Measurements from ENCODE around the gene BCKDHB.

The BCKDHB gene

DNA sequence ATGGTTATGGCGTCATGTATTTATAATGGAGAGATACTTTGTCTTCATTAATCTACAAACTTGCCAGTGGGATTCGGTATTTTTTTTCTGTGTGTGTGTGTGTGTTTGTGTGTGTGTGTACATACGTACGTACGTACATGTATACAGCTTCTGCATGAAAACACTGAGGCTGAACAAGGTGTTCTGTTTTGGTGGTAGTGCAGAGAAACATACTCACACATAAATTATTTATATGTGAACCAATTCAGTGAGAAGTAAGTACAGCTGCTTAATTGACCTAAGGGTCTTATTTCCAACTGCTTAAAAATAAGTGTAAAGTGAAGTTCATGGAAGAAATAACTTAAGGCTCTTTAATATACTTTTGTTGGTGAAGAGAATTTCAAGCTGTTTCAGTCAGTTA, 234.2 kb downstream of the BCKDHB start:
- TF ChIP-seq SPI1 (IDR thresholded peaks at IDR 0.05; ENCODE audit: borderline replicate concordance, low read depth) (no peak), CTCF (IDR thresholded peaks at IDR 0.05; ENCODE audit: insufficient read depth, low read length) (no peak), GABPA (IDR thresholded peaks at IDR 0.05; ENCODE audit: low read depth) (no peak), POLR2AphosphoS5 (IDR thresholded peaks at IDR 0.05; ENCODE audit: low read depth) (no peak), REST (IDR thresholded peaks at IDR 0.05; ENCODE audit: insufficient replicate concordance, low read depth) (no peak)
- Histone ChIP-seq H3K27me3 (ENCODE audit: insufficient read depth, poor library complexity, severe bottlenecking) (no peaks in the 10 kb centered on the region), H3K27ac (replicated peaks) (no peak overlapping the region), H3K4me3 (replicated peaks; ENCODE audit: insufficient read depth, low read length) (no peak overlapping the region)
- DNase-seq (ENCODE audit: low read depth in 1 of 2, low spot score in 1 of 2): no peak

- DNase-seq (ENCODE audit: low read depth in 1 of 2, low spot score in 1 of 2): no peak
These were observed 234.9 kb downstream of the BCKDHB start for GRCh38 chr6:80341330-80341729.

GRCh38 chr6:80343511-80343910, 237.0 kb downstream of the BCKDHB start:
- TF ChIP-seq GABPA (IDR thresholded peaks at IDR 0.05; ENCODE audit: low read depth): no peak
- no peak for TF ChIP-seq CTCF (IDR thresholded peaks at IDR 0.05; ENCODE audit: insufficient read depth, low read length)
- TF ChIP-seq SPI1 (IDR thresholded peaks at IDR 0.05; ENCODE audit: borderline replicate concordance, low read depth): no peak
- no peak for TF ChIP-seq REST (IDR thresholded peaks at IDR 0.05; ENCODE audit: insufficient replicate concordance, low read depth)
- TF ChIP-seq POLR2AphosphoS5 (IDR thresholded peaks at IDR 0.05; ENCODE audit: low read depth): no peak
- no peak for DNase-seq (ENCODE audit: low read depth in 1 of 2, low spot score in 1 of 2)
- Histone ChIP-seq H3K4me3 (replicated peaks; ENCODE audit: insufficient read depth, low read length) (no peak overlapping the region), H3K27ac (replicated peaks) (no peak overlapping the region), H3K27me3 (ENCODE audit: insufficient read depth, poor library complexity, severe bottlenecking) (no peaks in the 10 kb centered on the region)

More at GRCh38 chr6:80341330-80341729, 234.9 kb downstream of the BCKDHB start:
- Histone ChIP-seq H3K4me3 (replicated peaks; ENCODE audit: insufficient read depth, low read length) (no peak overlapping the region), H3K27me3 (ENCODE audit: insufficient read depth, poor library complexity, severe bottlenecking) (no peaks in the 10 kb centered on the region), H3K27ac (replicated peaks) (no peak overlapping the region)
- TF ChIP-seq REST (IDR thresholded peaks at IDR 0.05; ENCODE audit: insufficient replicate concordance, low read depth) (no peak), POLR2AphosphoS5 (IDR thresholded peaks at IDR 0.05; ENCODE audit: low read depth) (no peak), CTCF (IDR thresholded peaks at IDR 0.05; ENCODE audit: insufficient read depth, low read length) (no peak), SPI1 (IDR thresholded peaks at IDR 0.05; ENCODE audit: borderline replicate concordance, low read depth) (no peak), GABPA (IDR thresholded peaks at IDR 0.05; ENCODE audit: low read depth) (no peak)

All from HL-60 (cell line).